Tibial nerve (tissue), 4 donors: ENCODE data around the gene PLCB4. TPM values are rescaled to one million over a fixed set of nuclear protein-coding genes. Genes with fewer than 3 reads are reported as not detected.

Experiments used
- DNase-seq, 2 donors: peaks; one replicate each; pipeline ENCODE4 v3.0.0-alpha.2; 2019; ENCODE audit warnings: low spot score in 2 of 2
- H3K27ac ChIP-seq, 4 donors: fragments of 200-600 bp; sonication (generic) in 3 of 4; one replicate each; pipeline ENCODE4 v1.5.1; 2017 to 2019; ENCODE audit warnings: mild to moderate bottlenecking in 1 of 4
- H3K27me3 ChIP-seq, 2 donors: fragments of 200-600 bp; sonication (generic) in 1 of 2; one replicate each; pipeline versions ENCODE4 v1.5.1 to v1.6.0; 2017 to 2019
- H3K36me3 ChIP-seq, 3 donors: fragments of 200-600 bp; sonication (generic); one replicate each; pipeline ENCODE4 v1.5.1; 2018 to 2019
- H3K4me1 ChIP-seq, 4 donors: fragments of 200-600 bp; sonication (generic) in 3 of 4; one replicate each; pipeline ENCODE4 v1.5.1; 2017 to 2019
- H3K4me3 ChIP-seq, 4 donors: fragments of 200-600 bp; sonication (generic) in 3 of 4; one replicate each; pipeline ENCODE4 v1.5.1; 2017 to 2019; ENCODE audit warnings: mild to moderate bottlenecking in 1 of 4, moderate library complexity in 1 of 4
- H3K9me3 ChIP-seq, 4 donors: fragments of 200-600 bp; sonication (generic) in 3 of 4; one replicate each; pipeline ENCODE4 v1.5.1; 2017 to 2019
- CTCF ChIP-seq, 5 experiments: fragments of 200-600 bp in 3 of 5; fragments of 450-650 bp in 2 of 5; sonication (generic) in 3 of 5; IDR thresholded peaks; one replicate each; pipeline ENCODE4 v1.5.1; 2016 to 2019; ENCODE audit warnings: antibody characterized with exemption in 5 of 5, mild to moderate bottlenecking in 3 of 5, moderate library complexity in 2 of 5
- EP300 ChIP-seq, 2 donors: sonication (generic); formaldehyde crosslinking; IDR thresholded peaks; one replicate each; pipeline ENCODE4 v1.6.1; 2017; ENCODE audit warnings: antibody characterized with exemption in 2 of 2, mild to moderate bottlenecking in 1 of 2
- POLR2A ChIP-seq, 2 donors: fragments of 450-650 bp; IDR thresholded peaks; one replicate each; pipeline ENCODE4 v1.6.1; 2017; ENCODE audit warnings: antibody characterized with exemption in 2 of 2, mild to moderate bottlenecking in 2 of 2, moderate library complexity in 2 of 2
- WGBS, 2 donors: methylation state at CpG; one replicate each; pipeline ENCODE4 v1.1.5; 2018; 5-methylcytosine and 5-hydroxymethylcytosine counted together
- total RNA-seq, 4 donors: library from RNA; depleted of rRNA; stranded (reverse); fragments of >200 nt; gene quantifications; one replicate each; pipeline ENCODE4 v1.1.0, GENCODE V29; 2016

Gene PLCB4
- total RNA-seq, 4 donors from 2014 or later: 35.7 to 52.9 (median 40.1) TPM

DNA sequence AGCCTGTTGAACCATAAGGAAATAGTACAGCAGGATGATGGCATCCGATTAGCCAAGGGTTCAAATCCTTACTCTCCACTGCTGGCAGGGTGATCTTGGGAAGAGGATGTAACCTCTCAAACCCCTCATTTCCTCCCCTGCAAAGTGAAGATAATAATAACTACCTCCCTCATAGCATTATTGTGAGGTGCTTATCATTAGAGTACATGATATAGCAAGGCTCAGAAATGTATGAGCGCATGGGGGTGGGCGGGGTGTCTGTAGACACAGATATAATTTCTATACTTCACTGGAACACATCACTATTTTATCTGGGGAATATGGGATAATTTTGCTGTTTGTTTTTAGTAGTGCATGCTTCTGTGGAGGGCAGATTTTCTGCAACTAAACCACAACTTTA is 355.7 kb downstream of the PLCB4 start:
- Histone ChIP-seq H3K27ac (no peak overlapping the region), H3K9me3 (no peaks in the 10 kb centered on the region), H3K4me1 (no peaks in the 10 kb centered on the region), H3K36me3 (peaks cover 0 to 47% (median 0%) of the 10 kb centered on the region in 3 donors), H3K4me3 (no peak overlapping the region), H3K27me3 (no peaks in the 10 kb centered on the region)
- 91 to 95% methylated on average over 3 of the region's 3 CpGs for WGBS, 2 donors
- DNase-seq: no peak
- TF ChIP-seq POLR2A (IDR thresholded peaks at IDR 0.05): no peak
- TF ChIP-seq CTCF (IDR thresholded peaks at IDR 0.05): no peak
- no peak for TF ChIP-seq EP300 (IDR thresholded peaks at IDR 0.05)

DNA sequence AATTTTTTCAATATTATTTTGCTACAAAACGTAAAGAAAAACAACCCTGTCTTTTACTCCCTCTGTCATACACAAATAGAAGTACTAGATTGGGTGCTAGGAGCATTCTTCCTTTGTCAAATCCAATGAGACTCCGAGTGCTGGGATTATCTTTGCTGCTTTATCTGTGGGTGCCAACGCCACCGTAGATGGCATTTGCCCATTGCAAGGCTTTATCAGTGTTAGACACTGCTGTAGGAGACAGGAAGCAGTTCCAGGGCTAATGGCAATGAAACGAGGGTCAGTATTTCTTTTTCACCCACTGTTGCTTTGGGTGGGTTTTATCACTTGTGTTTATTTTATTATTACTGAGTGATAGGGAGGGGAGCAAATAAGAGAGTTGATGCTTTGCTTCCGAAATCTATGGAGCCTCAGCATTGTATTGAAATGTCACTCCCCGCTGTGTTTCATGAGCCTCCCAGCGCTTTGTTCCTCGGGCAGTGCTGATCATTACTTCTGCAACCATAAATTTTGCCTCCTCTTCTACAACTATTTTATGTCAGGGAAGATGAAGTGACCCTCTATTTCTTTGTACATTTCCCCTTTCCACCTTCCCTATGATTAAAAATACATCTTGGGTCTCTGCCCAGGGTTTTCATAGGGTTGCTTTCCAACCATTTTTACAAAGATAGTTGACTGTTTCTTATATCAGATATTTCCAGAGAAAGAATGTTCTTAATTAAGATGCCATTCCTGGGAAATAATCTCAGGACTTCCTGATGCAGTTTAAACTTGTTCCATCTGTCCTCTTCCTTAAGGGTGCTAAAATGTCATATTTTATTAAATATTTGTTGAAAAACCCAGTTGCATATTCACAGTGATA is 358.8 kb downstream of the PLCB4 start:
- WGBS, 2 donors: 80 to 85% methylated on average over 9 of the region's 9 CpGs
- no peak overlapping the region for H3K27ac ChIP-seq

DNA sequence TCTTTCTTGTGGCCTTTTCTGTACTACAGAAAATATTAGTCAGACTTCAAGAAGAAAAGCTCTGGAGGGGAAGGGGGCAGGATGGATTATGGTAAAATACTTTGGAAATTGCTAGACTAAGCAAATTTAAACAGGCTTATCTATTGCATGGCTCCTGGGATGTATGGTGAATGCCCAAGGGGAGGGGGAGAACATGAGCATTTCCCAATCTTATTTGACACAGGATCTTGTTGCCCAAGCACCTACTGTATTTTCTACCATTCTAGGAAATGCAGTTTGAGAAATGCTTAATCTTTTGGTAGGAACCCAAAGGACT is 359.4 kb downstream of the PLCB4 start:
- no peak overlapping the region for H3K4me3 ChIP-seq
- DNase-seq: no peak

More for the DNA sequence above, 358.8 kb downstream of the PLCB4 start:
- TF ChIP-seq POLR2A (IDR thresholded peaks at IDR 0.05): no peak
- no peak for TF ChIP-seq EP300 (IDR thresholded peaks at IDR 0.05)
- no peak for TF ChIP-seq CTCF (IDR thresholded peaks at IDR 0.05)
- no peaks in the 10 kb centered on the region for H3K4me1 ChIP-seq
- no peaks in the 10 kb centered on the region for H3K27me3 ChIP-seq
- no peaks in the 10 kb centered on the region for H3K9me3 ChIP-seq
- peaks cover 0 to 25% (median 0%) of the 10 kb centered on the region in 3 donors for H3K36me3 ChIP-seq
- no peak overlapping the region for H3K4me3 ChIP-seq
- no peak for DNase-seq

DNA sequence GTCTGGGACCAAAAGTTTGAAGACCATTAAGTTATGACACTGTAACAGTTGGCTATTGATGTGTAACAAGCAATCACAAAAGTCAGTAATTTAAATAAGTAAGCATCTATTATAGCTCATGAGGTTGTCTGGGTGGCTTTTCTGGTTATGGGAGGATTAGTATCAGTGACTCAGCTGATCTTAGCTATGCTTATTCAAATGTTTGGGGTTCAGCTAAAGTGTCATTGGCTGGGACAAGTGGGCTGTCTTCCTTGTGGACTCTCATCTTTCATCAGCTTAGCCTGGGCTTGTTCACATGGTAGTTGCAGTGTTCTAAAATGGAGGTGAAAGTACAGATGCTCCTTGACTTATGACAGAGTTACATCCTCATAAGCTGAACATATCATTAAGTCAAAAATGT is 370.9 kb downstream of the PLCB4 start:
- Histone ChIP-seq H3K27ac (no peak overlapping the region), H3K36me3 (peaks cover 0 to 68% (median 0%) of the 10 kb centered on the region in 3 donors), H3K9me3 (peaks cover 0 to 12% (median 0%) of the 10 kb centered on the region in 4 donors), H3K4me3 (no peak overlapping the region), H3K4me1 (no peaks in the 10 kb centered on the region), H3K27me3 (no peaks in the 10 kb centered on the region)
- no peak for TF ChIP-seq POLR2A (IDR thresholded peaks at IDR 0.05)
- no peak for TF ChIP-seq EP300 (IDR thresholded peaks at IDR 0.05)
- TF ChIP-seq CTCF (IDR thresholded peaks at IDR 0.05): no peak
- DNase-seq: no peak

More for the DNA sequence above, 359.4 kb downstream of the PLCB4 start:
- peaks cover 0 to 24% (median 0%) of the 10 kb centered on the region in 3 donors for H3K36me3 ChIP-seq
- H3K9me3 ChIP-seq: no peaks in the 10 kb centered on the region
- no peaks in the 10 kb centered on the region for H3K4me1 ChIP-seq
- TF ChIP-seq CTCF (IDR thresholded peaks at IDR 0.05) (no peak), EP300 (IDR thresholded peaks at IDR 0.05) (no peak), POLR2A (IDR thresholded peaks at IDR 0.05) (no peak)
- no peak overlapping the region for H3K27ac ChIP-seq
- H3K27me3 ChIP-seq: no peaks in the 10 kb centered on the region

- no peak overlapping the region for H3K4me3 ChIP-seq
- peaks cover 0 to 12% (median 0%) of the 10 kb centered on the region in 4 donors for H3K9me3 ChIP-seq
- TF ChIP-seq CTCF (IDR thresholded peaks at IDR 0.05) (no peak), POLR2A (IDR thresholded peaks at IDR 0.05) (no peak)
- no peaks in the 10 kb centered on the region for H3K27me3 ChIP-seq
- WGBS, 2 donors: 62 to 71% methylated on average over 3 of the region's 3 CpGs
- no peak for DNase-seq
- H3K4me1 ChIP-seq: no peaks in the 10 kb centered on the region
- no peak overlapping the region for H3K27ac ChIP-seq
- H3K36me3 ChIP-seq: peaks cover 0 to 68% (median 0%) of the 10 kb centered on the region in 3 donors
Measured at GRCh38 chr20:9440892-9441291, 372.0 kb downstream of the PLCB4 start.
